SK-N-SH (cell line): ENCODE data around the gene TAF13. TPM values are rescaled to one million over a fixed set of nuclear protein-coding genes. Genes with fewer than 3 reads are reported as not detected.

ENCODE experiments used
- CTCF ChIA-PET: fragments of 300-600, 350-600 bp; formaldehyde crosslinking; extraction: SDS; loops from one replicate; lab custom pipeline; 2021; lab: Yijun Ruan, JAX
- POLR2A ChIA-PET: fragments of 350-600 bp; sonication (Branson Sonifier 250); formaldehyde crosslinking; extraction: SDS; loops from one replicate; lab custom pipeline; 2020; ENCODE audit warnings: antibody characterized with exemption, inconsistent platforms; lab: Yijun Ruan, JAX
- DNase-seq: peaks from one replicate; pipeline ENCODE4 v3.0.0; 2012
- H2AFZ ChIP-seq: fragments of 200-600 bp; sonication (generic); 2 replicates; pipeline ENCODE4 v1.8.1; 2016; ENCODE audit warnings: antibody characterized with exemption, mild to moderate bottlenecking, low read depth
- H3F3A ChIP-seq: fragments of 200-600 bp; sonication (generic); replicated peaks from 2 replicates; pipeline ENCODE3; 2016; ENCODE audit warnings: antibody characterized with exemption, mild to moderate bottlenecking; ENCODE audit not compliant: insufficient read depth
- H3K27ac ChIP-seq, 2 experiments: fragments of 200-500 bp in 1 of 2; fragments of 200-600 bp in 1 of 2; sonication (Bioruptor generic) in 1 of 2; sonication (generic), shearing (Covaris generic) in 1 of 2; 2 replicates each; pipeline versions ENCODE4 v1.5.1 to v1.6.1; 2014 to 2016; ENCODE audit warnings: low read depth in 2 of 2, inconsistent platforms in 1 of 2, low read length in 1 of 2, mild to moderate bottlenecking in 1 of 2, mixed read lengths in 1 of 2
- H3K27me3 ChIP-seq: fragments of 200-600 bp; sonication (generic), shearing (Covaris generic); 2 replicates; pipeline ENCODE4 v1.6.1; 2016; ENCODE audit warnings: mixed run types; ENCODE audit not compliant: insufficient read depth
- H3K36me3 ChIP-seq, 2 experiments: fragments of 200-500 bp in 1 of 2; fragments of 200-600 bp in 1 of 2; sonication (Bioruptor generic) in 1 of 2; sonication (generic) in 1 of 2; replicated peaks in 1 of 2; 2 replicates each; pipeline versions ENCODE3 to v1.5.1; 2014 to 2016; ENCODE audit warnings: low read length in 1 of 2, mild to moderate bottlenecking in 1 of 2; ENCODE audit not compliant: insufficient read depth in 2 of 2, control insufficient read depth in 1 of 2
- H3K4me1 ChIP-seq, 2 experiments: fragments of 200-500 bp in 1 of 2; fragments of 200-600 bp in 1 of 2; sonication (Bioruptor generic) in 1 of 2; sonication (generic), shearing (Covaris generic) in 1 of 2; 2 replicates each; pipeline versions ENCODE4 v1.5.1 to v1.6.1; 2014 to 2016; ENCODE audit warnings: low read depth in 1 of 2, low read length in 1 of 2, mixed run types in 1 of 2; ENCODE audit not compliant: insufficient read depth in 2 of 2, control insufficient read depth in 1 of 2
- H3K4me2 ChIP-seq: fragments of 200-600 bp; sonication (generic), shearing (Covaris generic); 2 replicates; pipeline ENCODE4 v1.6.1; 2017; ENCODE audit warnings: mixed run types
- H3K4me3 ChIP-seq, 2 experiments: fragments of 200-500 bp in 1 of 2; fragments of 200-600 bp in 1 of 2; sonication (Bioruptor generic) in 1 of 2; sonication (generic), shearing (Covaris generic) in 1 of 2; 2 replicates each; pipeline versions ENCODE4 v1.5.1 to v1.8.1; 2014 to 2016; ENCODE audit warnings: low read depth in 2 of 2, inconsistent platforms in 1 of 2, low read length in 1 of 2, mild to moderate bottlenecking in 1 of 2, mixed read lengths in 1 of 2, moderate library complexity in 1 of 2
- H3K79me2 ChIP-seq: fragments of 200-600 bp; sonication (generic); 2 replicates; pipeline ENCODE4 v1.8.1; 2017; ENCODE audit warnings: mild to moderate bottlenecking; ENCODE audit not compliant: insufficient read depth
- H3K9ac ChIP-seq: fragments of 200-600 bp; sonication (generic); 2 replicates; pipeline ENCODE4 v1.6.1; 2017; ENCODE audit warnings: mixed run types
- H3K9me2 ChIP-seq: fragments of 200-600 bp; sonication (generic); 2 replicates; pipeline ENCODE4 v1.6.1; 2017; ENCODE audit warnings: mixed run types
- H3K9me3 ChIP-seq: fragments of 200-600 bp; sonication (generic); 2 replicates; pipeline ENCODE4 v1.6.1; 2017; ENCODE audit warnings: mixed run types, mild to moderate bottlenecking, moderate library complexity
- H4K20me1 ChIP-seq: fragments of 200-600 bp; sonication (generic); 2 replicates; pipeline ENCODE4 v1.6.1; 2017; ENCODE audit warnings: mild to moderate bottlenecking, mixed run types; ENCODE audit not compliant: insufficient read depth
- CHD2 ChIP-seq: fragments of 150-350 bp; IDR thresholded peaks from 2 replicates; pipeline ENCODE4 v1.6.1; 2018; ENCODE audit warnings: low read length; ENCODE audit not compliant: partially characterized antibody
- CTCF ChIP-seq: fragments of 200-600 bp; sonication (generic); IDR thresholded peaks from 2 replicates; pipeline ENCODE4 v1.6.1; 2017; ENCODE audit warnings: antibody characterized with exemption, mild to moderate bottlenecking, moderate library complexity
- ELF1 ChIP-seq: IDR thresholded peaks from 2 replicates; pipeline ENCODE4 v1.4.0; 2012
- EZH2phosphoT487 ChIP-seq: fragments of 200-600 bp; sonication (generic); IDR thresholded peaks from 2 replicates; pipeline ENCODE4 v1.6.1; 2017; ENCODE audit warnings: low read depth, mixed run types, mild to moderate bottlenecking, antibody characterized with exemption, moderate library complexity, borderline replicate concordance
- FOSL2 ChIP-seq: IDR thresholded peaks from 2 replicates; pipeline ENCODE4 v1.4.0; 2012; ENCODE audit warnings: low read depth, mild to moderate bottlenecking, moderate library complexity, borderline replicate concordance
- FOXM1 ChIP-seq: IDR thresholded peaks from 2 replicates; pipeline ENCODE4 v1.4.0; 2012; ENCODE audit warnings: low read depth, mild to moderate bottlenecking
- MEF2A ChIP-seq: IDR thresholded peaks from 2 replicates; pipeline ENCODE4 v1.4.0; 2012; ENCODE audit warnings: low read depth, borderline replicate concordance
- NFIC ChIP-seq: IDR thresholded peaks from 2 replicates; pipeline ENCODE4 v1.4.0; 2012; ENCODE audit warnings: borderline replicate concordance
- NRF1 ChIP-seq: IDR thresholded peaks from 2 replicates; pipeline ENCODE4 v1.6.1; 2012; ENCODE audit warnings: low read depth, mild to moderate bottlenecking, low read length
- PBX3 ChIP-seq: IDR thresholded peaks from 2 replicates; pipeline ENCODE4; 2012
- REST ChIP-seq: IDR thresholded peaks from 2 replicates; pipeline ENCODE4 v1.6.1; 2012; ENCODE audit warnings: mild to moderate bottlenecking, low read depth, low read length, moderate library complexity
- RFX5 ChIP-seq: IDR thresholded peaks from 2 replicates; pipeline ENCODE4 v1.6.1; 2012; ENCODE audit warnings: mild to moderate bottlenecking, improper control_type of control experiment, low read length
- SIN3A ChIP-seq: IDR thresholded peaks from 2 replicates; pipeline ENCODE4 v1.6.1; 2012; ENCODE audit warnings: low read depth, mild to moderate bottlenecking, low read length, moderate library complexity, borderline replicate concordance
- SMC3 ChIP-seq: IDR thresholded peaks from 2 replicates; pipeline ENCODE4 v1.6.1; 2012; ENCODE audit warnings: low read depth, low read length, improper control_type of control experiment
- YY1 ChIP-seq: IDR thresholded peaks from 2 replicates; pipeline ENCODE4 v1.4.0; 2012; ENCODE audit warnings: low read depth, mild to moderate bottlenecking
- ZBTB33 ChIP-seq: IDR thresholded peaks from 2 replicates; pipeline ENCODE4 v1.4.0; 2012; ENCODE audit warnings: low read depth, borderline replicate concordance
- WGBS: methylation state at CpG from one replicate; pipeline ENCODE4 v1.1.6; 2017; ENCODE audit warnings: low lambda C conversion rate; 5-methylcytosine and 5-hydroxymethylcytosine counted together
- polyA plus RNA-seq, 3 experiments: library from polyadenylated mRNA; depleted of rRNA; stranded (reverse); fragments of >200 nt; gene quantifications; 2 replicates each; pipeline ENCODE4 v1.2.3, GENCODE V29; 2012

Gene TAF13
- polyA plus RNA-seq, 1 of the 3 experiments (the other 2 are of a cell fraction) = 16.0 TPM

GRCh38 chr1:109107785-109108184 lies 32.0 kb upstream of the TAF13 start:
- H3K9me2 ChIP-seq = no peaks in the 10 kb centered on the region
- POLR2A ChIA-PET = interaction anchor here (1.2 kb wide), 1 partner anchor 66 kb away, joined by 3 read pairs; the partner anchor contains the start of gene WDR47
- H3K36me3 ChIP-seq = peaks cover 0 to 6% of the 10 kb centered on the region in 2 experiments
- WGBS = 85% methylated on average over 7 of the region's 7 CpGs
- CTCF ChIA-PET = interaction anchor here (1.4 kb wide), 1 partner anchor 9 kb away, joined by 3 read pairs; no protein-coding TSS in a partner anchor
- H3F3A ChIP-seq = peaks cover 6% of the 10 kb centered on the region
- no peak overlapping the region for H3K9ac ChIP-seq
- no peak overlapping the region for H3K27ac ChIP-seq
- no peak for TF ChIP-seq SIN3A
- no peak for TF ChIP-seq FOSL2
- no peak for TF ChIP-seq CTCF
- TF ChIP-seq FOXM1 = no peak
- TF ChIP-seq MEF2A = no peak
- no peak for TF ChIP-seq CHD2
- no peak for TF ChIP-seq NFIC
- TF ChIP-seq SMC3 = no peak
- TF ChIP-seq REST = no peak
- no peak for TF ChIP-seq YY1
- TF ChIP-seq EZH2phosphoT487 = no peak
- TF ChIP-seq NRF1 = no peak
- no peak for TF ChIP-seq ELF1
- no peak for TF ChIP-seq RFX5
- no peak for TF ChIP-seq ZBTB33
- TF ChIP-seq PBX3 = no peak
- H2AFZ ChIP-seq = no peak overlapping the region
- no peaks in the 10 kb centered on the region for H3K9me3 ChIP-seq
- peaks cover 6% of the 10 kb centered on the region; the same call in 1 of the 2 replicates for H3K79me2 ChIP-seq
- H3K27me3 ChIP-seq = no peaks in the 10 kb centered on the region
- peaks cover 4 to 5% of the 10 kb centered on the region in 2 experiments; a peak in 1 of 4 replicates for H3K4me1 ChIP-seq
- H4K20me1 ChIP-seq = no peaks in the 10 kb centered on the region
- DNase-seq = no peak
- no peak overlapping the region for H3K4me2 ChIP-seq
- no peak overlapping the region for H3K4me3 ChIP-seq
